Common myeloid progenitor, CD34-positive (primary cell): Measurements from ENCODE around the gene MEOX1.

Experiments
- CTCF ChIA-PET: fragments of 350-600 bp; sonication (Branson Sonifier 250); formaldehyde crosslinking; loops from one replicate; lab custom pipeline; 2021; ENCODE audit warnings: antibody characterized with exemption; lab: Charles Lee
- POLR2A ChIA-PET: fragments of 350-600 bp; sonication (Branson Sonifier 250); formaldehyde crosslinking; loops from one replicate; lab custom pipeline; 2021; ENCODE audit warnings: antibody characterized with exemption; lab: Charles Lee
- DNase-seq, 3 donors: peaks; one replicate each; pipeline versions ENCODE4 v3.0.0 to v3.0.0-alpha.2; 2013
- H3K27ac ChIP-seq, 2 experiments: 1 replicate in 1 of 2; 2 replicates in 1 of 2; pipeline ENCODE4 v1.7.0; 2013; ENCODE audit warnings: inconsistent platforms in 2 of 2, low read length in 2 of 2, mild to moderate bottlenecking in 2 of 2, low read depth in 1 of 2, moderate library complexity in 1 of 2; ENCODE audit not compliant: severe bottlenecking in 2 of 2, insufficient read depth in 1 of 2, poor library complexity in 1 of 2
- H3K27me3 ChIP-seq, 5 experiments: replicated peaks in 2 of 5; 1 replicate in 3 of 5; 2 replicates in 2 of 5; pipeline versions ENCODE4 v1.6.1 to v1.7.0; 2013; ENCODE audit warnings: low read length in 4 of 5, mild to moderate bottlenecking in 2 of 5, moderate library complexity in 2 of 5, inconsistent platforms in 1 of 5; ENCODE audit not compliant: insufficient read depth in 5 of 5, control insufficient read depth in 4 of 5
- H3K36me3 ChIP-seq, 4 experiments: 1 replicate in 2 of 4; 2 replicates in 2 of 4; pipeline versions ENCODE4 v1.6.1 to v1.7.0; 2013; ENCODE audit warnings: low read length in 3 of 4, control low read depth in 1 of 4, mild to moderate bottlenecking in 1 of 4; ENCODE audit not compliant: control insufficient read depth in 4 of 4, insufficient read depth in 4 of 4
- H3K4me1 ChIP-seq, 4 experiments: 1 replicate in 3 of 4; 2 replicates in 1 of 4; pipeline versions ENCODE4 v1.6.1 to v1.7.1; 2013; ENCODE audit warnings: low read length in 3 of 4, mild to moderate bottlenecking in 3 of 4, control low read depth in 1 of 4, inconsistent platforms in 1 of 4, moderate library complexity in 1 of 4; ENCODE audit not compliant: control insufficient read depth in 4 of 4, insufficient read depth in 4 of 4; ENCODE audit errors: control extremely low read depth in 1 of 4
- H3K4me3 ChIP-seq, 7 experiments: 1 replicate in 4 of 7; 2 replicates in 3 of 7; pipeline versions ENCODE4 v1.5.1 to v1.7.0; 2013; ENCODE audit warnings: mild to moderate bottlenecking in 7 of 7, low read length in 6 of 7, moderate library complexity in 6 of 7, inconsistent platforms in 2 of 7, low read depth in 2 of 7, control low read depth in 1 of 7; ENCODE audit not compliant: insufficient read depth in 4 of 7, control insufficient read depth in 1 of 7; ENCODE audit errors: extremely low read depth in 1 of 7
- H3K9me3 ChIP-seq, 5 experiments: 1 replicate in 4 of 5; 2 replicates in 1 of 5; pipeline versions ENCODE4 v1.6.1 to v1.7.1; 2013; ENCODE audit warnings: low read length in 4 of 5, mild to moderate bottlenecking in 2 of 5, inconsistent platforms in 1 of 5, low read depth in 1 of 5, moderate library complexity in 1 of 5; ENCODE audit not compliant: control insufficient read depth in 4 of 5, insufficient read depth in 2 of 5; ENCODE audit errors: control extremely low read depth in 1 of 5
- WGBS: methylation state at CpG from one replicate; pipeline ENCODE4 v1.1.5; 2013; ENCODE audit not compliant: insufficient coverage; 5-methylcytosine and 5-hydroxymethylcytosine counted together

Gene MEOX1

GRCh38 chr17:43662413-43663141, 855 bp upstream of the MEOX1 start:
- whole genome bisulfite sequencing: 88% methylated on average over 8 of the region's 12 CpGs
- peaks cover 0 to 7% (median 0%) of the 10 kb centered on the region in 5 experiments for H3K27me3 ChIP-seq
- H3K9me3 ChIP-seq: no peaks in the 10 kb centered on the region
- DNase-seq: no peak
- CTCF ChIA-PET: interaction anchor here (0.9 to 1.2 kb wide), 2 partner anchors 9 to 11 kb away, joined by 3 to 6 read pairs; no protein-coding TSS in a partner anchor
- POLR2A ChIA-PET: no interaction called here
- H3K4me3 ChIP-seq: no peak overlapping the region
- no peaks in the 10 kb centered on the region for H3K36me3 ChIP-seq
- H3K4me1 ChIP-seq: peaks cover 0 to 12% (median 10%) of the 10 kb centered on the region in 4 experiments
- no peak overlapping the region for H3K27ac ChIP-seq

- Histone ChIP-seq H3K4me3 (no peak overlapping the region), H3K4me1 (peaks cover 0 to 20% (median 13%) of the 10 kb centered on the region in 4 experiments), H3K27me3 (peaks cover 0 to 7% (median 0%) of the 10 kb centered on the region in 5 experiments), H3K36me3 (no peaks in the 10 kb centered on the region), H3K27ac (no peak overlapping the region), H3K9me3 (no peaks in the 10 kb centered on the region)
- POLR2A ChIA-PET: no interaction called here
- peak in 2 of 3 donors; percentile 32 to 45 for DNase-seq
- 28% methylated on average over 11 of the region's 16 CpGs for WGBS
- CTCF ChIA-PET: interaction anchor here (0.6 to 2.6 kb wide), 2 partner anchors 11 to 80 kb away, joined by 3 to 9 read pairs; no protein-coding TSS in a partner anchor
Observed at GRCh38 chr17:43660816-43661493, 767 bp downstream of the MEOX1 start.

GRCh38 chr17:43659823-43660617, 1.7 kb downstream of the MEOX1 start:
- 97% methylated on average over 10 of the region's 11 CpGs for WGBS
- H3K27ac ChIP-seq: no peak overlapping the region
- H3K36me3 ChIP-seq: no peaks in the 10 kb centered on the region
- H3K4me3 ChIP-seq: no peak overlapping the region
- no peak for DNase-seq
- ChIA-PET POLR2A (no interaction called here), CTCF (interaction anchor here (0.6 to 2.6 kb wide), 5 partner anchors 10 to 81 kb away, joined by 3 to 9 read pairs (median 4); no protein-coding TSS in a partner anchor)
- peaks cover 0 to 21% (median 13%) of the 10 kb centered on the region in 4 experiments for H3K4me1 ChIP-seq
- no peaks in the 10 kb centered on the region for H3K9me3 ChIP-seq
- peaks cover 0 to 7% (median 0%) of the 10 kb centered on the region in 5 experiments for H3K27me3 ChIP-seq

GRCh38 chr17:43658900-43659299, 2.8 kb downstream of the MEOX1 start:
- Histone ChIP-seq H3K4me3 (no peak overlapping the region), H3K4me1 (peaks cover 0 to 23% (median 13%) of the 10 kb centered on the region in 4 experiments), H3K9me3 (no peaks in the 10 kb centered on the region), H3K36me3 (no peaks in the 10 kb centered on the region), H3K27me3 (peaks cover 0 to 7% (median 0%) of the 10 kb centered on the region in 5 experiments), H3K27ac (no peak overlapping the region)
- no peak for DNase-seq
- WGBS: 97% methylated on average over 9 of the region's 9 CpGs
- ChIA-PET CTCF (interaction anchor here (0.9 to 2.6 kb wide), 4 partner anchors 9 to 15 kb away, joined by 4 to 9 read pairs (median 6); no protein-coding TSS in a partner anchor), POLR2A (interaction anchor here (0.6 to 0.7 kb wide), 2 partner anchors 80 to 132 kb away, joined by 3 read pairs; no protein-coding TSS in a partner anchor)

GRCh38 chr17:43655693-43656255, 5.9 kb downstream of the MEOX1 start:
- Histone ChIP-seq H3K4me1 (peaks cover 0 to 15% (median 5%) of the 10 kb centered on the region in 4 experiments), H3K9me3 (no peaks in the 10 kb centered on the region), H3K4me3 (no peak overlapping the region), H3K27me3 (peaks cover 0 to 7% (median 0%) of the 10 kb centered on the region in 5 experiments), H3K27ac (no peak overlapping the region), H3K36me3 (no peaks in the 10 kb centered on the region)
- WGBS: 40% methylated on average over 1 of the region's 5 CpGs
- ChIA-PET CTCF (interaction anchor here (1.4 to 1.9 kb wide), 2 partner anchors 38 to 104 kb away, joined by 3 to 4 read pairs; no protein-coding TSS in a partner anchor), POLR2A (no interaction called here)
- peak in 1 of 3 donors; percentile 11 for DNase-seq

- Histone ChIP-seq H3K9me3 (no peaks in the 10 kb centered on the region), H3K4me3 (no peak overlapping the region), H3K4me1 (peaks cover 0 to 15% (median 4%) of the 10 kb centered on the region in 4 experiments), H3K36me3 (no peaks in the 10 kb centered on the region), H3K27ac (no peak overlapping the region), H3K27me3 (peaks cover 0 to 6% (median 2%) of the 10 kb centered on the region in 5 experiments)
- POLR2A ChIA-PET: interaction anchor here (0.5 kb wide), 1 partner anchor 43 kb away, joined by 3 read pairs; no protein-coding TSS in a partner anchor
- no peak for DNase-seq
- CTCF ChIA-PET: interaction anchor here (0.8 to 1.3 kb wide), 4 partner anchors 18 to 108 kb away, joined by 3 read pairs; no protein-coding TSS in a partner anchor
- 93% methylated on average over 3 of the region's 6 CpGs for WGBS
Observed at GRCh38 chr17:43652124-43652480, 9.6 kb downstream of the MEOX1 start.
